Astrocyte (in vitro differentiated cells and primary cell): ENCODE measurements around the gene FAM50A. TPM values are rescaled to one million over a fixed set of nuclear protein-coding genes. Genes with fewer than 3 reads are reported as not detected.

Experiments
- DNase-seq: peaks from one replicate; pipeline ENCODE4 v3.0.0-alpha.2; 2010; ENCODE audit warnings: low read depth
- FAIRE-seq: peaks from 2 replicates; lab custom pipeline; 2011; peaks lifted over from hg19 to GRCh38; lab: Jason Lieb, UNC
- H2AFZ ChIP-seq: 2 replicates; pipeline ENCODE4 v1.6.0; 2012; ENCODE audit warnings: low read depth, low read length, inconsistent platforms
- H3K27ac ChIP-seq: 2 replicates; pipeline ENCODE4 v1.5.1; 2011; ENCODE audit warnings: low read depth, low read length, inconsistent platforms
- H3K27me3 ChIP-seq: 2 replicates; pipeline ENCODE4 v1.6.0; 2011; ENCODE audit warnings: low read length, inconsistent platforms; ENCODE audit not compliant: insufficient read depth
- H3K36me3 ChIP-seq: 2 replicates; pipeline ENCODE4 v1.5.1; 2011; ENCODE audit warnings: low read length, inconsistent platforms; ENCODE audit not compliant: insufficient read depth
- H3K4me1 ChIP-seq: 2 replicates; pipeline ENCODE4 v1.5.1; 2011; ENCODE audit warnings: low read length, inconsistent platforms; ENCODE audit not compliant: insufficient read depth
- H3K4me2 ChIP-seq: 2 replicates; pipeline ENCODE4 v1.6.0; 2012; ENCODE audit warnings: low read length, inconsistent platforms
- H3K4me3 ChIP-seq: 2 replicates; pipeline ENCODE4 v1.5.1; 2011; ENCODE audit warnings: low read depth, mild to moderate bottlenecking, low read length, inconsistent platforms; ENCODE audit not compliant: insufficient read depth
- H3K79me2 ChIP-seq: 2 replicates; pipeline ENCODE4 v1.6.0; 2012; ENCODE audit warnings: mild to moderate bottlenecking, low read length, inconsistent platforms; ENCODE audit not compliant: insufficient read depth
- H3K9ac ChIP-seq: 2 replicates; pipeline ENCODE4 v1.6.0; 2012; ENCODE audit warnings: mild to moderate bottlenecking, low read length, inconsistent platforms
- H3K9me3 ChIP-seq: 2 replicates; pipeline ENCODE4 v1.5.1; 2012; ENCODE audit warnings: low read depth, mild to moderate bottlenecking, low read length, inconsistent platforms; ENCODE audit not compliant: insufficient read depth
- H4K20me1 ChIP-seq: 2 replicates; pipeline ENCODE4 v1.6.0; 2012; ENCODE audit warnings: low read length, inconsistent platforms; ENCODE audit not compliant: insufficient read depth
- H3K27ac Mint-ChIP-seq: one replicate; pipeline ENCODE4 v1.8.0; 2021; ENCODE audit warnings: mild to moderate bottlenecking, mixed read lengths; ENCODE audit not compliant: unreplicated experiment
- H3K27me3 Mint-ChIP-seq: one replicate; pipeline ENCODE4 v1.8.0; 2021; ENCODE audit warnings: low read depth, mixed read lengths; ENCODE audit not compliant: unreplicated experiment
- H3K36me3 Mint-ChIP-seq: one replicate; pipeline ENCODE4 v1.8.0; 2021; ENCODE audit warnings: low read depth, mixed read lengths; ENCODE audit not compliant: unreplicated experiment
- H3K4me1 Mint-ChIP-seq: one replicate; pipeline ENCODE4 v1.8.0; 2021; ENCODE audit warnings: low read depth, mixed read lengths; ENCODE audit not compliant: unreplicated experiment
- H3K4me3 Mint-ChIP-seq: one replicate; pipeline ENCODE4 v1.8.0; 2021; ENCODE audit warnings: mild to moderate bottlenecking, moderate library complexity, mixed read lengths; ENCODE audit not compliant: unreplicated experiment
- H3K9me3 Mint-ChIP-seq: one replicate; pipeline ENCODE4 v1.8.0; 2021; ENCODE audit warnings: mild to moderate bottlenecking, mixed read lengths; ENCODE audit not compliant: unreplicated experiment
- EZH2 ChIP-seq: IDR thresholded peaks from 2 replicates; pipeline ENCODE4 v1.6.1; 2012; ENCODE audit warnings: mild to moderate bottlenecking, low read length, inconsistent platforms; ENCODE audit not compliant: insufficient read depth
- total RNA-seq: library from RNA; stranded (reverse); gene quantifications from 2 replicates; pipeline ENCODE4 v1.2.1, GENCODE V29; 2021
- TF ChIP-seq, protein P1 (sequence below): IDR thresholded peaks from 2 replicates; pipeline ENCODE4 v1.5.1; 2011; ENCODE audit warnings: low read depth, mild to moderate bottlenecking, inconsistent platforms, low read length, moderate library complexity; ENCODE audit not compliant: insufficient read depth

The FAM50A gene
- total RNA-seq, 1 donor from 2014 or later: 100.0 TPM

DNA sequence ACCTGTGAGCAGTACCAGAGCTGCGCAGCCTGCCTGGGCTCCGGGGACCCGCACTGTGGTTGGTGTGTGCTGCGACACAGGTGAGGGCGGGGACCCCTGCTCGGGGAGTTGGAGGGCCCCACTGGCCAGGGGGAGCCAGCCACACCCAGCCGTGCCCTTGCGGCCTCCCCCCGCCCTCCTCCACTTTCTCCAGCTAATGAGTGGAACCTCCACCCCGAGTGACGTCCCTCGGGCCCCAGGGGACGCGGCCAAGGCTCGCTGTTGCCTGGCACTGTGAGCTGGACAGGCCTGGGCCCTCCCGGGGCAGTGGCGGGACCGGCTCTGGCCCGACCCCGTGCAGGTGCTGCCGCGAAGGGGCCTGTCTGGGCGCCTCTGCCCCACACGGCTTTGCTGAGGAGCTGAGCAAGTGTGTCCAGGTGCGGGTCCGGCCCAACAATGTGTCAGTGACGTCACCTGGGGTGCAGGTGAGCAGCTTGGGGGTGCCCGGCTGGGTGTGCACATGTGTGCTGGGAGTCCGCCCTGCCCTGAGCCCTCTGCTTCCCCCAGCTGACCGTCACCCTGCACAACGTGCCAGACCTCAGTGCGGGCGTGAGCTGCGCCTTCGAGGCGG, 19.8 kb downstream of the FAM50A start:
- Histone ChIP-seq H4K20me1 (peaks cover 43% of the 10 kb centered on the region), H3K27me3 (no peaks in the 10 kb centered on the region), H3K36me3 (no peaks in the 10 kb centered on the region), H3K4me2 (no peak overlapping the region), H2AFZ (no peak overlapping the region), H3K4me3 (no peak overlapping the region), H3K79me2 (peaks cover 45% of the 10 kb centered on the region), H3K4me1 (peaks cover 4% of the 10 kb centered on the region), H3K9ac (no peak overlapping the region), H3K9me3 (no peaks in the 10 kb centered on the region), H3K27ac (no peak overlapping the region)
- H3K36me3 Mint-ChIP-seq: no peaks in the 10 kb centered on the region
- H3K4me3 Mint-ChIP-seq: no peak overlapping the region
- no peak for FAIRE-seq
- H3K27me3 Mint-ChIP-seq: no peaks in the 10 kb centered on the region
- H3K9me3 Mint-ChIP-seq: no peaks in the 10 kb centered on the region
- H3K4me1 Mint-ChIP-seq: no peaks in the 10 kb centered on the region
- no peak for DNase-seq
- TF ChIP-seq EZH2: no peak
- TF ChIP-seq, protein P1, sequence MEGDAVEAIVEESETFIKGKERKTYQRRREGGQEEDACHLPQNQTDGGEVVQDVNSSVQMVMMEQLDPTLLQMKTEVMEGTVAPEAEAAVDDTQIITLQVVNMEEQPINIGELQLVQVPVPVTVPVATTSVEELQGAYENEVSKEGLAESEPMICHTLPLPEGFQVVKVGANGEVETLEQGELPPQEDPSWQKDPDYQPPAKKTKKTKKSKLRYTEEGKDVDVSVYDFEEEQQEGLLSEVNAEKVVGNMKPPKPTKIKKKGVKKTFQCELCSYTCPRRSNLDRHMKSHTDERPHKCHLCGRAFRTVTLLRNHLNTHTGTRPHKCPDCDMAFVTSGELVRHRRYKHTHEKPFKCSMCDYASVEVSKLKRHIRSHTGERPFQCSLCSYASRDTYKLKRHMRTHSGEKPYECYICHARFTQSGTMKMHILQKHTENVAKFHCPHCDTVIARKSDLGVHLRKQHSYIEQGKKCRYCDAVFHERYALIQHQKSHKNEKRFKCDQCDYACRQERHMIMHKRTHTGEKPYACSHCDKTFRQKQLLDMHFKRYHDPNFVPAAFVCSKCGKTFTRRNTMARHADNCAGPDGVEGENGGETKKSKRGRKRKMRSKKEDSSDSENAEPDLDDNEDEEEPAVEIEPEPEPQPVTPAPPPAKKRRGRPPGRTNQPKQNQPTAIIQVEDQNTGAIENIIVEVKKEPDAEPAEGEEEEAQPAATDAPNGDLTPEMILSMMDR: no peak
- no peak overlapping the region for H3K27ac Mint-ChIP-seq

DNA sequence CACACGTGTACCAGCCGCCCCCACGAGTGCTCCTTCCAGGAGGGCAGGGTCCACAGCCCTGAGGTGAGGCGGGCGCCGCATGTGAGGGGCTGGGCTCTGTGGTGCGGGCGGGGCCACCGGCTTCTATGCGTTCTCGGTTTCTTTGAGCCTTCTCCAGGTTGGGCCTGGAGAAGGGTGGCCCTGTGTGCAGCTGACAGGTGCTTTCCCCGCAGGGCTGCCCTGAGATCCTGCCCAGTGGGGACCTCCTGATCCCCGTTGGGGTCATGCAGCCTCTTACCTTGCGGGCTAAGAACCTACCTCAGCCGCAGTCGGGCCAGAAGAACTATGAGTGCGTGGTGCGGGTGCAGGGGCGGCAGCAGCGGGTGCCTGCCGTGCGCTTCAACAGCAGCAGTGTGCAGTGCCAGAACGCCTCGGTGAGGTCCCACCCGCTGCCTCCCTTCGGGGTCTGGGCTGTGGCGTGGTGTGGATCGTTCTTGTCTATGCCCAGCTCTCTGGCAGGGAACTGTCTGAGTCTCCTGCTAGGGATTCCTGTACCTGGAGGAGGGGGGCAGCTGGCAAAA, 20.9 kb downstream of the FAM50A start:
- H3K4me1 ChIP-seq: no peaks in the 10 kb centered on the region
- Mint-ChIP-seq H3K36me3 (no peaks in the 10 kb centered on the region), H3K27ac (no peak overlapping the region), H3K27me3 (no peaks in the 10 kb centered on the region), H3K4me3 (no peak overlapping the region), H3K4me1 (no peaks in the 10 kb centered on the region), H3K9me3 (no peaks in the 10 kb centered on the region)
- peaks cover 34% of the 10 kb centered on the region for H3K79me2 ChIP-seq
- no peak overlapping the region for H3K4me3 ChIP-seq
- no peaks in the 10 kb centered on the region for H3K36me3 ChIP-seq
- no peak overlapping the region for H3K27ac ChIP-seq
- no peak overlapping the region for H3K9ac ChIP-seq
- H3K27me3 ChIP-seq: no peaks in the 10 kb centered on the region
- DNase-seq (no peak), FAIRE-seq (no peak)
- peaks cover 37% of the 10 kb centered on the region for H4K20me1 ChIP-seq
- H3K9me3 ChIP-seq: no peaks in the 10 kb centered on the region
- TF ChIP-seq EZH2: no peak
- TF ChIP-seq, protein P1: no peak
- no peak overlapping the region for H2AFZ ChIP-seq
- no peak overlapping the region for H3K4me2 ChIP-seq

DNA sequence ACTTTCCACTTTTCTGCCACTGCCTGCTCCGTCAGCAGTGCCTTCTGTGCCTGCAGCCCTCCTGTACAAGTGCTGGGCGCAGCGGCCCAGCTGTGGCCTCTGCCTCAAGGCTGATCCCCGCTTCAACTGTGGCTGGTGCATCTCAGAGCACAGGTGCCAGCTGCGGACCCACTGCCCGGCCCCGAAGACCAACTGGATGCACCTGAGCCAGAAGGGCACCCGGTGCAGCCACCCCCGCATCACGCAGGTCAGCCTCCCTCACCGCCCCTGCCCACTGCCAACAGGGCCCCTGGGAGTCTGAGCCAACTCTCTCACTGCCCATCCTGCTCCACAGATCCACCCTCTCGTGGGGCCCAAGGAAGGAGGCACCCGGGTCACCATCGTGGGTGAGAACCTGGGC, 21.7 kb downstream of the FAM50A start:
- H3K27ac Mint-ChIP-seq: no peak overlapping the region
- H3K36me3 Mint-ChIP-seq: no peaks in the 10 kb centered on the region
- TF ChIP-seq EZH2: no peak
- TF ChIP-seq, protein P1: no peak
- no peak overlapping the region for H3K4me3 ChIP-seq
- peaks cover 30% of the 10 kb centered on the region for H4K20me1 ChIP-seq
- H2AFZ ChIP-seq: no peak overlapping the region
- no peaks in the 10 kb centered on the region for H3K27me3 Mint-ChIP-seq
- H3K79me2 ChIP-seq: peaks cover 27% of the 10 kb centered on the region
- H3K9me3 Mint-ChIP-seq: no peaks in the 10 kb centered on the region
- no peaks in the 10 kb centered on the region for H3K9me3 ChIP-seq
- no peaks in the 10 kb centered on the region for H3K27me3 ChIP-seq
- no peaks in the 10 kb centered on the region for H3K4me1 ChIP-seq
- FAIRE-seq: no peak
- no peak overlapping the region for H3K4me2 ChIP-seq
- H3K9ac ChIP-seq: no peak overlapping the region
- H3K27ac ChIP-seq: no peak overlapping the region
- H3K4me3 Mint-ChIP-seq: no peak overlapping the region
- no peaks in the 10 kb centered on the region for H3K36me3 ChIP-seq
- no peaks in the 10 kb centered on the region for H3K4me1 Mint-ChIP-seq
- no peak for DNase-seq
